Measurements from ENCODE around the gene COL23A1.

- TF ChIP-seq CTCF (IDR thresholded peaks at IDR 0.05) (no peak), POLR2AphosphoS5 (IDR thresholded peaks at IDR 0.05) (no peak), POLR2A (IDR thresholded peaks at IDR 0.05; ENCODE audit: low read depth) (no peak), EP300 (IDR thresholded peaks at IDR 0.05) (no peak)
Measured at GRCh38 chr5:178437386-178438075, 152.7 kb downstream of the COL23A1 start.
